ENCODE measurements around the gene CFAP74.

The CFAP74 gene

GRCh38 chr1:1929639-1930545 lies 73.7 kb downstream of the CFAP74 start:
- TF ChIP-seq CTCF (conservative IDR thresholded peaks at IDR 0.05; ENCODE audit: control insufficient read depth, insufficient read depth, low read depth, low read length), result no peak
- no peak for DNase-seq (ENCODE audit: low read depth)
- no peak overlapping the region for H3K4me3 ChIP-seq (ENCODE audit: control insufficient read depth, low read depth, low read length)

- H3K4me3 ChIP-seq (ENCODE audit: control insufficient read depth, low read depth, low read length), result no peak overlapping the region
- no peak for TF ChIP-seq CTCF (conservative IDR thresholded peaks at IDR 0.05; ENCODE audit: control insufficient read depth, insufficient read depth, low read depth, low read length)
- no peak for DNase-seq (ENCODE audit: low read depth)
Measured at GRCh38 chr1:1929102-1929638, 74.4 kb downstream of the CFAP74 start.

- no peak for TF ChIP-seq CTCF (conservative IDR thresholded peaks at IDR 0.05; ENCODE audit: control insufficient read depth, insufficient read depth, low read depth, low read length)
- DNase-seq (ENCODE audit: low read depth), result no peak
- no peak overlapping the region for H3K4me3 ChIP-seq (ENCODE audit: control insufficient read depth, low read depth, low read length)
Measured at GRCh38 chr1:1928231-1929101, 75.1 kb downstream of the CFAP74 start.

- DNase-seq (ENCODE audit: low read depth), result no peak
- H3K4me3 ChIP-seq (ENCODE audit: control insufficient read depth, low read depth, low read length), result no peak overlapping the region
- TF ChIP-seq CTCF (conservative IDR thresholded peaks at IDR 0.05; ENCODE audit: control insufficient read depth, insufficient read depth, low read depth, low read length), result no peak
Measured at GRCh38 chr1:1927751-1928150, 75.8 kb downstream of the CFAP74 start.

GRCh38 chr1:1926886-1927660 lies 76.5 kb downstream of the CFAP74 start:
- no peak overlapping the region for H3K4me3 ChIP-seq (ENCODE audit: control insufficient read depth, low read depth, low read length)
- DNase-seq (ENCODE audit: low read depth), result no peak
- TF ChIP-seq CTCF (conservative IDR thresholded peaks at IDR 0.05; ENCODE audit: control insufficient read depth, insufficient read depth, low read depth, low read length), result no peak

- no peak for TF ChIP-seq CTCF (conservative IDR thresholded peaks at IDR 0.05; ENCODE audit: control insufficient read depth, insufficient read depth, low read depth, low read length)
- DNase-seq (ENCODE audit: low read depth), result no peak
- H3K4me3 ChIP-seq (ENCODE audit: control insufficient read depth, low read depth, low read length), result no peak overlapping the region
Measured at GRCh38 chr1:1926346-1926811, 77.2 kb downstream of the CFAP74 start.

Data from fibroblast of mammary gland (primary cell).